ENCODE measurements around the gene BMPER. TPM values are rescaled to one million over a fixed set of nuclear protein-coding genes. Genes with fewer than 3 reads are reported as not detected.

BMPER gene
- total RNA-seq, 2 experiments from 2014 or later: not detected

DNA sequence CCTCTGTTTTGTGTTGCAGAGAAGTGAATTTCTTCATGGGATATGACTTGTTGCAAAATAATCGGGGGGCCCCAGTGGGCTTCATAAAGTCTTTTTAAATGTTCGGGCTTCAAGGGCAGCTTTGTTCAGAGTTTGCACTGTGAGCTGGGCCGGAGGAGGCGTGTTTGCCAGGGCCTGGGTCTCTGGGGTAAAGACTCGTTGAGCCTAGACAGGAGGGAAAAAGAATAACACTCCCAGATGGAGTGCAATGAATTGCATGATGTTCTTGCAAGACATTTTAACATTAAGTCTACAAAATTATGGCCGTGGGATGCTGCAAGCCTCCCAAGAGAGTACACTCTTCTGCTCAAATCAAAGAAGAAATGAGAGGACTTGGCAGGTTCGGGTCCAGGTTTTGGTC is 23.6 kb downstream of the BMPER start:
- no peak overlapping the region for H3K27ac Mint-ChIP-seq
- ATAC-seq (ENCODE audit: poor library complexity): no peak

DNA sequence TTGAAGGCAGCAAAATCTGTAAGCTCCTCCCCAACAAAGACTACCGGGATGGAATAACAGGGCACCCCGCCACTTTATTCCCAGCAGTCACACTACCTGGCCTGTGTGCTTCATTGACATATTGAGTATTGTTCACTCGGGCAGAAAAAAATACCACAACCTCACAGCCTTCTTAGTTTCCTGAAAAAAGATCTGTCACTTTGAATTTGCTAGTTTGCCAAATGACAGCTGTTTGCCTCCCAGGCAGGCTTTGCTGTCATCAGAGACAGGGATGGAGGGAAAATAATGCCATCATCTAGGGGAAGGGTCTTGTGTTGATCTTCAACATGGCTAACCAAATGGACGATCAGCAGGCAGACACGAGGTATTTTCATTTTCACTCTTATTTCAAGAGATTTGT is 26.9 kb downstream of the BMPER start:
- no peaks in the 10 kb centered on the region for H3K36me3 ChIP-seq (ENCODE audit: insufficient read depth, low read length)
- H3K4me1 ChIP-seq (ENCODE audit: insufficient read depth, low read length): peaks cover 3% of the 10 kb centered on the region
- DNase-seq (no peak), ATAC-seq (ENCODE audit: poor library complexity) (no peak)
- Mint-ChIP-seq H3K27me3 (peaks cover 23% of the 10 kb centered on the region), H3K27ac (no peak overlapping the region), H3K9me3 (no peaks in the 10 kb centered on the region), H3K4me1 (ENCODE audit: low read depth) (peaks cover 5% of the 10 kb centered on the region), H3K36me3 (ENCODE audit: low read depth) (no peaks in the 10 kb centered on the region), H3K4me3 (no peak overlapping the region)
- no peak overlapping the region for H3K4me3 ChIP-seq (ENCODE audit: low read length)
- H3K27me3 ChIP-seq (ENCODE audit: control insufficient read depth in 1 of 2, insufficient read depth in 2 of 2, low read length in 2 of 2): peaks cover 0 to 17% of the 10 kb centered on the region in 2 experiments
- CTCF ChIA-PET: interaction anchor here (0.6 to 1.7 kb wide), 3 partner anchors 11 to 20 kb away, joined by 3 to 6 read pairs (median 5); no protein-coding TSS in a partner anchor
- intact Hi-C loops (cut with DNase I, micrococcal nuclease): loop anchor here (2.0 to 5.0 kb wide), 5 partner anchors 685 to 1240 kb away; no protein-coding TSS in a partner anchor
- no peak overlapping the region for H3K27ac ChIP-seq (ENCODE audit: low read depth in 1 of 2, low read length in 2 of 2)
- no peaks in the 10 kb centered on the region for H3K9me3 ChIP-seq (ENCODE audit: control insufficient read depth in 1 of 2, insufficient read depth in 1 of 2, low read length in 2 of 2)
- POLR2A ChIA-PET: no interaction called here
- no peak for TF ChIP-seq CTCF (IDR thresholded peaks at IDR 0.05)

More for the DNA sequence above, 23.6 kb downstream of the BMPER start:
- POLR2A ChIA-PET: no interaction called here
- DNase-seq: no peak
- Histone ChIP-seq H3K4me3 (ENCODE audit: low read length) (no peak overlapping the region), H3K4me1 (ENCODE audit: insufficient read depth, low read length) (peaks cover 3% of the 10 kb centered on the region), H3K27ac (ENCODE audit: low read depth in 1 of 2, low read length in 2 of 2) (no peak overlapping the region), H3K9me3 (ENCODE audit: control insufficient read depth in 1 of 2, insufficient read depth in 1 of 2, low read length in 2 of 2) (no peaks in the 10 kb centered on the region), H3K36me3 (ENCODE audit: insufficient read depth, low read length) (no peaks in the 10 kb centered on the region), H3K27me3 (ENCODE audit: control insufficient read depth in 1 of 2, insufficient read depth in 2 of 2, low read length in 2 of 2) (peaks cover 0 to 17% of the 10 kb centered on the region in 2 experiments)
- CTCF ChIA-PET: no interaction called here
- Mint-ChIP-seq H3K4me1 (ENCODE audit: low read depth) (peaks cover 5% of the 10 kb centered on the region), H3K9me3 (no peaks in the 10 kb centered on the region), H3K4me3 (no peak overlapping the region), H3K36me3 (ENCODE audit: low read depth) (no peaks in the 10 kb centered on the region), H3K27me3 (peaks cover 23% of the 10 kb centered on the region)
- intact Hi-C loops (cut with DNase I, micrococcal nuclease): no loop called here
- TF ChIP-seq CTCF (IDR thresholded peaks at IDR 0.05): no peak

DNA sequence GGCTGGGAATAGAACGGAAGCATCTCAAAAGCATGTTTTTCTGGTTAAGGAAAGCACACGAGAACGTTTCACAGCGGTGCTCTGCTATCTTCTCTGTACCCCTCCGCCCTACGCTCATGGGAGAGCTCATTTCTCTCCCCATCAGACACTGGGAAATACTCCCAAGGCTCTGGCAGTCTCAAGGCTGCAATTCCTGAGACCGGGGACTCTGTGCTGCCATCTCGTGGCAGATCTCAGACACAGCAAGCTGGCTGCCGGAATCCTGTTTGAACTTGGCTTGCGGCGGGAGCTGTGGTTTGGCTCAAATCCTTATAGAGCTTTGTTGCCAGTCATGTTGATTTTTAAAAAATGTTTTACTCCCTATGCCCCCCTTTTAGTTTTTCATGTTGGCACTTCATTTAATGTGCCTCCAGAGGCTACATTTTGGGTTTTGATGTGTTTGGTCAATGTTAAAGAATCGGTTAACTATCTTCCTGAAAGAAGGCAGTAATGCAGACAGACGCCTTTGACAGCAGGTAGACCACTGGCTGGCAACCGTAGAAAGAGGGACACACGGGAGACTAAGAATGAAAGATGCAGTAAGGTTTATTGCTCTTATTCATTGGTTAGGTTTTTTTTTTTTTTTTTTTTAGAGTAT is 27.6 kb downstream of the BMPER start:
- H3K27me3 ChIP-seq (ENCODE audit: control insufficient read depth in 1 of 2, insufficient read depth in 2 of 2, low read length in 2 of 2): peaks cover 0 to 17% of the 10 kb centered on the region in 2 experiments
- H3K9me3 Mint-ChIP-seq: no peaks in the 10 kb centered on the region
- H3K27ac Mint-ChIP-seq: no peak overlapping the region
- H3K27ac ChIP-seq (ENCODE audit: low read depth in 1 of 2, low read length in 2 of 2): no peak overlapping the region
- H3K4me1 ChIP-seq (ENCODE audit: insufficient read depth, low read length): peaks cover 3% of the 10 kb centered on the region
- DNase-seq (peak; percentile 30 to 72 (median 48)), ATAC-seq (ENCODE audit: poor library complexity) (peak; percentile 43)
- TF ChIP-seq CTCF (IDR thresholded peaks at IDR 0.05): peak; percentile 83
- no peaks in the 10 kb centered on the region for H3K9me3 ChIP-seq (ENCODE audit: control insufficient read depth in 1 of 2, insufficient read depth in 1 of 2, low read length in 2 of 2)
- H3K4me3 ChIP-seq (ENCODE audit: low read length): no peak overlapping the region
- POLR2A ChIA-PET: no interaction called here
- H3K27me3 Mint-ChIP-seq: peaks cover 25% of the 10 kb centered on the region
- H3K4me1 Mint-ChIP-seq (ENCODE audit: low read depth): peaks cover 5% of the 10 kb centered on the region
- no peaks in the 10 kb centered on the region for H3K36me3 ChIP-seq (ENCODE audit: insufficient read depth, low read length)
- intact Hi-C loops (cut with DNase I, micrococcal nuclease): loop anchor here (2.0 to 5.0 kb wide), 5 partner anchors 686 to 1241 kb away; no protein-coding TSS in a partner anchor
- H3K36me3 Mint-ChIP-seq (ENCODE audit: low read depth): no peaks in the 10 kb centered on the region
- CTCF ChIA-PET: interaction anchor here (0.6 to 1.7 kb wide), 7 partner anchors 11 to 749 kb away, joined by 3 to 7 read pairs (median 5); no protein-coding TSS in a partner anchor
- H3K4me3 Mint-ChIP-seq: no peak overlapping the region
